Lower leg skin (tissue), 3 donors: ENCODE measurements around the gene HYAL1.

Source experiments
- CTCF ChIP-seq, 3 donors: fragments of 450-650 bp; IDR thresholded peaks; one replicate each; pipeline ENCODE4 v1.5.1; 2016; ENCODE audit warnings: antibody characterized with exemption in 3 of 3, mild to moderate bottlenecking in 3 of 3, moderate library complexity in 2 of 3
- POLR2A ChIP-seq, 2 donors: fragments of 450-650 bp; IDR thresholded peaks; one replicate each; pipeline ENCODE4 v1.6.1; 2016 to 2017; ENCODE audit warnings: antibody characterized with exemption in 2 of 2, mild to moderate bottlenecking in 1 of 2, moderate library complexity in 1 of 2

GRCh38 chr3:50287262-50287661 is 16.1 kb downstream of the HYAL1 start:
- TF ChIP-seq CTCF (IDR thresholded peaks at IDR 0.05) (no peak), POLR2A (IDR thresholded peaks at IDR 0.05) (no peak)
